Fibroblast of the conjunctiva (primary cell): Measurements from ENCODE around the gene JPT2.

Experiments used
- DNase-seq: peaks from one replicate; pipeline ENCODE4 v3.0.0-alpha.2; 2010; ENCODE audit warnings: low read depth

Gene JPT2, protein sequence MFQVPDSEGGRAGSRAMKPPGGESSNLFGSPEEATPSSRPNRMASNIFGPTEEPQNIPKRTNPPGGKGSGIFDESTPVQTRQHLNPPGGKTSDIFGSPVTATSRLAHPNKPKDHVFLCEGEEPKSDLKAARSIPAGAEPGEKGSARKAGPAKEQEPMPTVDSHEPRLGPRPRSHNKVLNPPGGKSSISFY

DNA sequence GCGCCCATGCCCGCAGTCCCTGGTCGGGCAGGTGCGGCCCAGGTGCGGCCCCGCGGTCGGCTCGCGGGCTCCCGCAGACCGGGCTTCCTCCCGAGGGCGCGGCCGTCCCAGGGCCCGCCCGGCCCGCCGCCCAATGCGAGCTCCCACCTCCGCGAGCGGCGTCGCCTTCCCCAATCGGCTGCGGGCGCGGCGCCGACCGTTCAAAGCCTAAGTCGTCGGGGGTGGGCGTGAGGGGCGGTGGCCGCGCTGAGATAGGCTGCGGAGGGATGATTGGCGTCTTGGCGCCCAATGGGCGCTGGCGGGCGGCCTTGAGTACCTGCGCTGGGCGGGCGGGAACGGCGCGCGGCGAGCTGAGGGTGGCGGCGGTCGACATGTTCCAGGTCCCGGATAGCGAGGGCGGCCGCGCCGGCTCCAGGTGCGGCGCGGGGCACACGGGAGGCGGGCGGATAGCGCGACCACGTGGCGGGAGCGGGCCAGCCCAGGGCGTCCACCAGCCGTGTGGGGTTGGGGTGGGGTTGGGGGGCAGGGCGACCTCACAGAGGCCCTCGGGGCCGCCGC is at the start of gene JPT2:
JPT2 (plus strand) TSS at position 338 of the 558 bp plus-strand sequence; CDS start at position 372, 34 bp downstream.
- DNase-seq = peak; percentile 92

DNA sequence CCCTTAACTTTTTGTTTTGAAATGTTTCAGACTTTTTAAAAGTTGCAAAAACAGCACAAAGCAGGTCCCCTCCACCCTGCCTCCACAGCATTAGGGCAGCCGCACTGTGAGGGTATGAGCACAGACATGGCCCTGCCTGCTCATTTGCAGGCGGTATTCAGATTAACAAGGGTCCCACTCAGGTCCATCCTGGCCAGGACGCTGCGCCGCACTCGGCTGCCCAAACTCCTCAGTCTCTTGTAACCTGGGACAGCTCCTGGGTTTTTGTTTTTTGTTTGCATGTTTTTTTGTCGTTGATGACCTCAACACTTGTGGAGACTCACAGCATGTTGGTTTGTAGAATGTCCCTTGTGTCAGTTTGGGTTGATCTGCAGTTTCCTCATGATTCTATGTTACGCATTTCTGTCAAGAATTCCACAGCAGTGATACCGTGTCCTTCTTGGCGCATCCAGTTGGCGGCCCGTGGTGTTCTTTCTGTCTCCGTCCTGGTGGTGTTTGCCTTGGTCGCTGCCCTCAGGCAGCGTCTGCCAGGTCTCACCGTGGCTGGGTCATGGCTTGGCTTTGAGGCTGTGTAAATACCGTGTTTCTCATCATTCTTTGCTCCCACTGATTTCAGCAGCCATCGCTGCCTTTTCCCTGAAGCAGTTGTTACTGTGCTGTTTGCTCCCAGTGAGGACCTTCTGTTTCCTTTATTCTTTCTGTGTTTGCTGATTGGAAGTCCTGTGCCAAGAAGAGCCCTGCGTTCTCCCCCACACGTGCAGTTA is 47.4 kb upstream of the JPT2 start:
- no peak for DNase-seq

DNA sequence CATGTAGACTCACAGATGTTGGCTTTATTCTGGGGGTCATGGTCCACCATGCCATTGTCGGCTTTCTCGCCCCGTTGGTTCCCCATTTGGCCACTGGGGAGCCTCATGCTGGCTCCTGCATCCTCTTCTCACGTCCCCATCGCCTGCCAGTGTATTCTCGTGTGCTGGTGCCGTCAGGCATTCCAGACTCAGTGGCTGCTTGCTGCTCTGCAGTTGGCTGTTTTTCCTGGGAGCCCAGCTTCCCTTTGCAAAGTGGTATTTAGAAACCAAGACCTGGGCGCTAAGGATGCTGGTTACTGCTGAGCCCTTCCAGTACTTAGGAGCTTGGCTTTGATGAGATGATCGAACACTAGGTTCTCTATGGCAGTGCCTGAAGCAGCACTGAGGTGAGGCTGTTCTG is 46.8 kb upstream of the JPT2 start:
- no peak for DNase-seq

DNA sequence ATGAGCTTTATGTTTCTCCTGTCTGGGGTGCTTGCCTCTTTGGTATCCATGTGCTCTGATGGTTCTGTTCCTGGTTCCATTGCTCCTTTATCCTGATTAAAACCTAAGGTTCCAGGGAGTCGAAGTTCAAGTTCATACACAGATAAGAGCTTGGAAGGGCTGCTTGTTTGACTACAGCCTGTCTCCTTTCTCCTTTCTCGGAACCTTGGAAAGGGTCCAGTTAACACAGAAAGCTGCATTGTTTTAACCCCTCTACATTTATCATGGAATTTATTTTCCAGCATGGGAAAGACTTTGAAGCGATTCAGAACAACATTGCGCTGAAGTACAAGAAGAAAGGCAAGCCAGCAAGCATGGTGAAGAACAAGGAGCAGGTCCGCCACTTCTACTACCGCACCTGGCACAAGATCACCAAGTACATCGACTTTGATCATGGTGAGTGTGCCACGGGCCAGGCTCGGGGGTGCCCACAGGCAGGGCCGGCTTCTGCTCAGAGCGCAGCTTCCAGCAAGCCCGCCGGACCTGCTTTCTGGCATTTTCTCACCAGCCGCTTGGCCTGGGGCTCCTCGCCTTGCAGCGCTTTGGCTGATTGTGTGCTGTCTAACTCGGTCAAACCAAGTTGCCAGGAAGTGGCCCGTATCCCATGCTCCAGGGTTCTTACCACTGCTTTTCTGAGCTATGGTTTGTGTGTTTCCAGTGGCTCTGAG is 46.0 kb upstream of the JPT2 start:
- no peak for DNase-seq

DNA sequence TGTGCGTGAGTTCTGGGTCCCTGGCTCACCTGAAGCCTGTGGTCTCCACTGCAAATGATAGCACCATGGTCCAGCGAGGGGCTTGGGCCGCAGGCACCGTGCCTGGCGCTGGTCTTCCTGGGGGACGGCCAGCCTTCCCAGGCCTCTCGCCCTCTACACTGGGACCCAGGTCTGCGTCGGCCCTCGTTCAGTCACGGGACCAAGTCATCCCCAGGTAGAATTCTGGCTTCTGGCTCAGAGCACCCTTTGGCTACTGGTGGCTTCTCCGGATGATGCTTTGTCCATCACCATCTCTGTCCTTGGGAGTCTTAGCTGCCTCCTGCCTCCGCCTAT is 45.5 kb upstream of the JPT2 start:
- DNase-seq = no peak

DNA sequence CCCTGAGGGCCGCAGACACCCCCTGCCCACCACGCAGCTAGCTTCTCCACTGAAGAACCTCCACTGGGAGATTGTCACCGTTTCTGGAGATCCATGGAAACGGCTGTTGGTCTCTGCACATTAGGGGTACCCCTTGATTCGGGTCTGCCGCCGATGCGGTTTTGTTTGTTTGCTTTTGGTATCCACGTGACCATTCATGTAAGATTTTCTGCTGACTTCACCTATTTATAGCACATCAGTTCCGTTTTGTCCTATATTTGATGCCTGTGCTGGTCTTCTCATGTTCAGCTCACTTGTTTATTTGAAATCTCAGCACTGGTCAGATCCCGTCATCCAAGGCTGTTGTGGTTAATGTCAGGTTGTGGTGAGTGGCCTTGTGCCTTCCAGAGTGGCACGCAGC is 44.8 kb upstream of the JPT2 start:
- DNase-seq = no peak

DNA sequence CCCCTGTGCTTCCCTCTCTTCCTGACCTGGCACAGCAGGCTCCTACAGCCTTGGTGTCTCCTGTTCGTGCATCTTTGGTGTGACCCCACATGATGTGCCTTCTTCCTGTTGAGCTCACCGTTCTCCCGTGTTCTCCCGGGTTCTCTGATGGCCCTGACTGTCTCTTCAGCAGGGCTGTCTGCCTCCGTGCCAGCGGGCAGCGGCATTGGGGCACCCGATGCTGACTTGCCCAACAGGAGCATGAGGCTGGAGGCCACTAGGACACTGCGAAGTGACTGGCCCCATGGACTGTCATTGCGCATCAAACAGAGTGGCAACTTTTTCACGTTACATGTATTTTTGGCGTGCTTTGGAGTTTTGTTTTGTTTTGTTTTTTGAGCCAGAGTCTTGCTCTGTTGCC is 43.5 kb upstream of the JPT2 start:
- DNase-seq = no peak

DNA sequence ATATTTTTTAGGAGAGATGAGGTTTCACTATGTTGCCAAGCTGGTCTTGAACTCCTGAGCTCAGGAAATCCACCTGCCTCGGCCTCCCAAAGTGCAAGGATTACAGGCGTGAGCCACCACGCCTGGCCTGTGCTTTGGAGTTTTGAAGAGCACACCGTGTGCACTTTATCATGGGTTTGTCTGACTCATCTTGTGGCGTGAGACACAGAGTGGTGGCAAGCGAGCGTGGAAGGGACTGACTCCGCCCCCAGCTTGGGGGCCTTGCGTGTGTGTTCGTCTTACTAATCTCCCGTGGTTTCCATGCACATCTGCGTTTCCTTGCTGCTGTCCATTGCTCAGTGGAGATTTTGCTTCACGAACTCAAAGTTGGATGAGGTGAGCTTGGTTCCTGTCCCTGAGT is 43.0 kb upstream of the JPT2 start:
- no peak for DNase-seq

DNA sequence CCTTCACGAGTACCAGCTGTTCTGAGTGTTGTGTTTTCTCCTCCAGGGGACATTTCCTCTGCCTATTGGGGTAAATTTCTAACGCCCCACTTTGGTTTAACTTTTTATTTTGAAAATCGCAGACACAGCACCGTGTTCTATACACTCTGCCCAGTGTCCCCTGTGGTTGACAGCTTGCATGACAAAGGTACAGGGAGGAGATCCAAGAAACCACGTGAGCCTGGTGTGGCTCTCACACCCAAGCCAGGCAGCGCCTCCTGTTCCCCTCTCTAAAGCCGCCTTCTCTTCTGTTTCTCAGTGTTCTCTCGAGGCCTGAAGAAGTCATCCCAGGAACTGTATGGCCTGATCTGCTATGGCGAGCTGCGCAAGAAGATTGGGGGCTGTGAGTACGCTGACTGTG is 40.6 kb upstream of the JPT2 start:
- no peak for DNase-seq

DNA sequence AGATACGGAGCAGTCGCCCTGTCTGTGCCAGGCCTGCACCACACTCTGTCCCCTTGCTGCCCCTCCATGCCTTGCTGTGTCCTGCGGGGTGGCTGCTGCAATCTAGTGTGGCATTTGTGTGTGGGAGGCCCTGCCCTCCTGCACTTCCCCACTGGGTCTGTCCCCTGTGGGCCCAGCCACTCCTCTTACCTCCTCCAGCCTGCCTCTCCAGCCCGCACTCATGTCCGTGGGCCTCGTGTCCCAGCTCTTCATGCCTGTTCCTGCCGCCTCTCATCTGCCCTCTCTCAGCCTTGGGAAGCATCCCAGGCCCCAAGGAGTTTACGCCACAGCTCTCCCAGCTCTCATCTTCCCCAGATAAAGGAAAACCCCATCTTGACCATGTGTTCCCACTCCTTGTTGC is 39.3 kb upstream of the JPT2 start:
- no peak for DNase-seq

DNA sequence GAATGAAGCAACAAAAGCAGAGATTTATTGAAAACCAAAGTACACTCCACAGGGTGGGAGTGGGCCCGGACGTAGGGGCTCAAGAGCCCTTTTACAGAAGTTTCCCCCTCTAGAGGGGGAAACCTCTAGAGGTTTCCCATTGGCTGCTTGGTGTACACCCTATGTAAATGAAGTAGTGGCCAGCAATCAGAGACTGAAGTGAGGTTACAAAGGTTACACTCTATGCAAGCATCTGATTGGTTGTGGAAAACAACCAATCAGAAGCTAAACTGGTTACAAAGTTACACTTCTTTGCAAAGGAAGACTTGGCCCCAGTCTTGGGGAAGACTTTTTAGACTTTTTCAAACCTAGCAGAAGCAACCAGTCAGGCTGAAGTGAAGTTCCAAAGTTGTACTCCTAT is 38.8 kb upstream of the JPT2 start:
- DNase-seq = no peak

DNA sequence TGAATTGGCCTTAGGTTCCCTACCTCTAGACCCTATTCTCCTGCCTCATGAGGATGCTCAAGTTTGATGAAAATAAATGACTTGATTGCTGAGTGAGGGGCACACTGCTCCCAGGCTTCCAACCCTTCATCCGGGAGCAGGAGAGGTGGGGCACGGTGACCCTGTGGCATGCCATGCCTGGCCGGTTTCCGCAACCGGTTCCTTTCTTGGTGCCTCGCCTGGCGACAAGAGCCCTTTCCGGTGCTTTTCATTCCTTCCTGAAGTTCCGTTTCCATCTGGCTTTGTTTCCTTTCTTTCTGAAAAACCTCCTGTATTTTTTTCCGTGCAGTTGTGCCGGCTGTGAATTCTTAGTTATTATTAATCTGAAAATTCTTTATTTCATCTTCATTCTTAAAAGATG is 38.2 kb upstream of the JPT2 start:
- DNase-seq = no peak

DNA sequence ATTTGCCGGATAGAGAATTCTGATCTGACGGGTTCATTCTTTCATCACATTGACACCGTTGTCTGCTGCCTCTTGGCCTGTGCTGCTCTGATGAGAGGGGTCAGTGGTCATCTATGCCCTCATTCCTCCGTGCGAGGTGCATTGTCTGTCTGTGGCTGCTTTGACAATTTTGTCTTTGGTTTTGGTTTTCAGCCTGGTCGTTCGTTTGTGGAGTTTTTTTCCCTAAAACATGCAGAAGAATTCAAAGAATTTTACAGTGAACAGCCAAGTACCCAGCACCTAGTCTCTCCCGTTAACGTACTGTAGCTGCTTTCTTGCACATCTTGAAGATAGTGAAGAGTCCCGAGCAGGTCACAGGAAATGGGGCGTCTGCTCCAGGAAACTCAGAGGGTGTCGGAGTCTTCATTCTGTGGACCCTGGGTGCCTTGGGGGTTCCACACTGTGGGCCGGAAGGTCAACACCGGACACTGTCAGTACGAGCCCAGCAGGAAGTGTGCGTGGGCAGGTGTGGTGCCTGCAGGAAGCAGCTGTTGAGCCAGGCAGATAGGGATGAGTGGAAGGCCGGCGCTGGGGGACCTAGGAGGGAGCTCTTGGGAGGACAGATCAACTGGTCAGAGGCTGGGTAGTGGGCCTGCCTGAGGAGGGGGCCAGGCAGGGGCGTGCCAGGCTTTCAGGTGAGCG is 37.7 kb upstream of the JPT2 start:
- DNase-seq = no peak

DNA sequence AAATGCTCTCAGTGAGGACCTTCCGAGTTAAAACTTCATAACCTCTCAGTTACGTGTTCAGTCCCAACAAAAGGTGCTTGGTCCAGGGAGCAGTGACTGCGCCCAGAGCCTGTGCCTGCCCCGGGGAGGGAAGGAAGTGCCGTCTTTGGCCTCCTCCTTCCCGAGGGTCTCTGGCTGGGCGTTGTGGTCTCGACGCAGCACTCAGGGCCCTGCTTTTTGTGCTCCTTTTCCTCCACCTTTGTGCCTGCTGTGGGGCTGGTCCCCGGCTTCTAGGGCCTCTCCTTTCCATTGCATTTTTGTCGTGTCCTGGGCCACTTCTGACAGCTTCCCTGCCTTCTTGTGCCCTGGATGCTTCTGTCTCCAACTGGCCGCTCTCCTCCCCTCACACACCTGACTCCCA is 36.8 kb upstream of the JPT2 start:
- DNase-seq = no peak

DNA sequence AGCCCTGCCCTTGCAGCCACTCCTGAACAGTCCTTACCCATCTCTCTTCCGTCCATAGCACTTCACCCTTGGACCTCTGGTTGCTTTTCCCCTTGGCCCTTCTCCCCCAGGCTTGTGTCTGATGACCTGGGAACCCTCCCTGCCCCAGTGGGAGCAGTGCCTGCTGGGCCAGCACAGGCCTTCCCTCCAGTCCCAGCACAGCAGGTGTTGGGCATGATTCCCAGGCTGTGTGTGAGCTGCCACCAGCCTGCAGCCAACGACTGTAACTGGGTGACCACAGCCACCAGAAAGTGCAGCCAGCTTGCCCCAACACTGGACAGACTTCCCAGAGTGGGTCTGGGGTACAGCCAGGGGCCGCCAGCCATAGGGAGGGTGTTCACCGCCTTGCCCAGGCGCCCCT is 35.9 kb upstream of the JPT2 start:
- no peak for DNase-seq

DNA sequence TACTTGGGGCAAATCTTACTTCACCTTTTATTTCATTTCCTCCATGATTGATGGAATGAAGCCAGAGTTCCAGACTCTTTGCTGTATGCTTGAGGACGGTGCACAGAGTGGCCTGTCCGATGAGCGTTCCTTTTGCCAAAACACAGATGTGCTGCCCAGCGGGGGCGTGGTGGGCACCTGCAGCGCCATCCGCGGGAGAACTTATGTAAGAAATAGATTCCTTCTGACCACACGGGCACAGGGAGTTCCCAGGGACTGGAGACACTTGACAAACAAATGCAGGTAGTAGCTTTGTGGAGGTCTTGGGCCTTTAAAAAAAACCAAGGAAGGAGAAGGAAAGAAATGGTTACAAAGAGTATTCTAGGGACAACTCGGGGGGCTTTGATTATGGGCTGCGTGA is 35.3 kb upstream of the JPT2 start:
- no peak for DNase-seq

DNA sequence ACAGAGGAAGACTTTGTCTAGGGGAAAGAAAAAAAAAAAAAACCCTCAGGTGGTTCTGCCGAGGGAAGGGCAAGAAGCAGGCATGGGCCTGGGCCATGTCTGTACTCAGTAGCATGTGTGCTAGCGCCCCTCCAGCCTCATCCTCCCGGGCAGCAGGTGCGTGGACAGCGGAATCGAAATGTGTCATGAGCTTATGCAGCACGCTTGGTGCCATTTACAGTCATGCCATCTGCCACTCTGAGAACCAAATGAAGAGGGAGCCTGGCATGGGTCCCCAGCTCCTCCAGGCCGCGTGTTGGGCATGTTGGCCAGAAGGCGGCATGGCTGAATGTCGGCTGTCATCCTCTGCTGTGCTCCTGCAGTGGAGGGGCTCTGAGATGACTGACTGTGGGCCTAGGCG is 34.6 kb upstream of the JPT2 start:
- DNase-seq = no peak

DNA sequence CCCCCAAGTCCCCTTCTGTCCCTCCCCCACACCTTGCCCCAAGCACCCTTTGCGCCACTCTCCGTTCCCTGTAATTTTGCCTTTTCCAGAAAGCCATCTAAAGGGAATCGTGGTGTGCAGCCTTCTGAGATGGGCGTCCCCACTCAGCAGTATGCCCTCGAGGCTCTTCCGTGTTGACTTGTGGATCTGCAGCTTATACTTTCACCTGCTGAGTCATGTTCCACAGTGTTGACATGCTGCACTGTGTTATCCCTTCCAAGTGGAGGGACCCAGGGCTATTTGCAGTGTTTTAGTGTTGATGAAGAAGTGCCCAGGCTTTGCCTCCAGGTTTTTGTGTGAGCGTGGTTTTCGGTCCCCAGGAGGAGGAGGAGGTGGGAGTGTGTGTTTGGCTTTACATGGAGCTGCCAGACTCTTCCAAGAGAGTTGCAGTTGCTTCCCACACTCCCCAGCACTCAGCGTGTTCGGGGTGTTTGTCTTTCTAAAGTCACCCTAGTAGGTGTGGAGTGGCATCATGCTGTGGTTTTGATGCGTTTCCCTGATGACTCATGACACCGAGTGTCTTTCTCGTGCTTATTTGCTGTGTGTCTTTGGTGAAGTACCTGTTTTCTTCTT is 32.1 kb upstream of the JPT2 start:
- DNase-seq = no peak

DNA sequence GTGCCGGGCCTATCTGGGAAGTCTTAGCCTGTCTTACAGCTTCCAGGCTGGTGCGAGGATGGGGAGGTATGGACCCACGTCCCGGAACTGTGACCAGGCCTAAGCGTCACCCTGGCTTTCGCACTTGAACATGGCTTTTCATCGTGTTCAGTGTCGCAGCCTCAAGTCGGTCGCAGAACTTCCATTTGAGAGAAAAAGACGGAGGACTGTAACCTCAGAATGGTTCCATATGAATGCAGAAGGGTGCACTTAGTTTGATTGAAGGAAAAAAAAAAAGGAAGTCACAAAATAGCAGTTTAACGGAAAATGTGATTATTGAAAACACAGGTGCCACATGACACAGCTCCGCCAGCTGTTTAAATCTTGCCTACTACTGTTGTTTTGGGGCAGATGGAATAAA is 30.2 kb upstream of the JPT2 start:
- DNase-seq = no peak

DNA sequence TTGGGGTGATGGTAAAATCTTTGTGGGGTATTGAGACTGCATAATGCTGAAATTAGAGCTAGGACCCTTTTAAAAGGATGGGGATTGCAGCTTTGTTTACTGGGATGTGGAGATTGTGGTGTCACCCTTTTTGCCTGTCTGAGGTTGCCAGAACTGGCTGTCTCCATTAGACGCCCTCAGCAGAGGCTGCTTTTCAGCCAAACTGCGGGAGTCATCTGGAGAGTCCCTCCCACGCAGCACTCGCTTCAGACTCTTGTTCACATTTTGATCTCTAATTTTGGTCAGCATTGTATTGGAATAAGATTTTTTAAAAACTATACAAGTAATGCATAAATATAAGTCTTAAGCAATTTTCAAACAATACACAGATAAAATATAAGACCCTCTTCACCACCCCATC is 27.9 kb upstream of the JPT2 start:
- no peak for DNase-seq

DNA sequence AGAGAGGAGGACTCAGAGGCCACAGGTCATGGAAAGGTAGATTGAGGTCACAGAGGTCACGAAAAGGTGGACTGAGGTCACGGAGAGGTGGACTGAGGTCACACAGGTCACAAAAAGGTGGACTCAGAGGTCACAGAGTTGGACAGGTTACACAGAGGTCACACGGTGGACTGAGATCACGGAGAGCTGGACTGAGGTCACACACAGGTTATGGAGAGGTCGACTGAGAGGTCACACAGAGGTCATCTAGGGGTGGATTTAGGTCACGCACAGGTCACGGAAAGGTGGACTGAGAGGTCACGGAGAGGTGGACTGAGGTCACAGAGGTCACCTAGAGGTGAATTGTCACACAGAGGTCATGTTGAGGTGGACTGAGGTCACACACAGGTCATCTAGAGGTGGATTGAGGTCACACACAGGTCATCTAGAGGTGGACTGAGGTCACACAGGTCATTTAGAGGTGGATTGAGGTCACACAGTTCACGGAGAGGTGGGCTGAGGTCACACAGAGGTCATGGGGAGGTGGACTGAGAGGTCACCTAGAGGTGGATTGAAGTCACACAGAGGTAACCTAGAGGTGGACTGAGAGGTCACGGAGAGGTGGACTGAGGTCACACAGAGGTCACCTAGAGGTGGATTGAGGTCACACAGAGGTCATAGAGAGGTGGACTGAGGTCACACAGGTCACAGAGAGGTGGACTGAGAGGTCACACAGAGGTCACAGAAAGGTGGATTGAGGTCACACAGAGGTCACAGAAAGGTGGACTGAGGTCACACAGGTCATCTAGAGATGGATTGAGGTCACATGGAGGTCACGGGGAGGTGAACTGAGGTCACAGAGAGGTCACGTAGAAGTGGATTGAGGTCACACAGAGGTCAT is 26.7 kb upstream of the JPT2 start:
- DNase-seq = no peak
